GM12864 (cell line): Measurements from ENCODE around the gene TECR.
A peak's percentile ranks its signal among the peaks of the same experiment; 100 is the strongest.

Source experiments
- DNase-seq: peaks from one replicate; pipeline ENCODE4 v3.0.0-alpha.2; 2011; ENCODE audit warnings: low read depth
- H3K4me3 ChIP-seq: 2 replicates; pipeline ENCODE4 v1.5.1; 2011; ENCODE audit warnings: mild to moderate bottlenecking, low read depth, low read length, control low read depth
- TF ChIP-seq, protein P1 (sequence below): IDR thresholded peaks from 2 replicates; pipeline ENCODE4 v1.5.1; 2011; ENCODE audit warnings: low read depth, mild to moderate bottlenecking, moderate library complexity, low read length, control low read depth, inconsistent platforms; ENCODE audit errors: missing control alignments

The TECR gene, protein sequence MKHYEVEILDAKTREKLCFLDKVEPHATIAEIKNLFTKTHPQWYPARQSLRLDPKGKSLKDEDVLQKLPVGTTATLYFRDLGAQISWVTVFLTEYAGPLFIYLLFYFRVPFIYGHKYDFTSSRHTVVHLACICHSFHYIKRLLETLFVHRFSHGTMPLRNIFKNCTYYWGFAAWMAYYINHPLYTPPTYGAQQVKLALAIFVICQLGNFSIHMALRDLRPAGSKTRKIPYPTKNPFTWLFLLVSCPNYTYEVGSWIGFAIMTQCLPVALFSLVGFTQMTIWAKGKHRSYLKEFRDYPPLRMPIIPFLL

DNA sequence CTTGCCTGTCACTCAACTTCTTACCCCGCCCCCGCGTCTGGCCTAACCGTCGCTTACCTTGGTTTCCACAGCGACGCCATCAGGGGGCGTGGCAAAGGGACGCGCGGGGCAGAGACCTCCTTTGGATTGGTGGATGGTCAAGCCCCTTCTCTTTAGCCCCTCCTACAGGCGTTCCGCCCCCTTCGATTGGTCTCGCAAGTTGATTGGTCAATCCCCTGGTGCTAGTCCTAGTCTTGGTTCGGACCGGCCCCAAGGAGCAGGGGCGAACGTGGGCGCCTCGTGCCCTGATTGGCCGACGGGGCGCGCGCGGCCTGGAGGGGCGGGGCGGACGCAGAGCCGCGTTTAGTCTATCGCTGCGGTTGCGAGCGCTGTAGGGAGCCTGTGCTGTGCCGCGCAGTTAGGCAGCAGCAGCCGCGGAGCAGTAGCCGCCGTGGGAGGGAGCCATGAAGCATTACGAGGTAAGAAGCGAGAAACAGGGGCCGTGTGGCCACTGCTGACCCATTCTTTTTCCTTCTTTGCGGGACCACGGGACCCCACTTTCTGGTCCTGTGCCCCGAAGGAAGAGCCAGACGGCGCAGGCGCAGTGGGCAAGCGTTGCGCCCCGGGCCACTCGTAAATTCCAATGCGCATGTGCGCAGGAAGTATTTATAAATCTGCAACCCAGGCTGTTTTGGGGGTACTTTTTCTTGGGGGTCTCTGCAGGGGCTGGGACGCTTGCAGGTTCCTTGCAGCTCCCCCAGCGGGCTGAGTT is at the start of gene TECR:
Gene TECR (plus strand): TSS at position 341 of the 751 bp plus-strand sequence. CDS start 103 bp downstream, at position 444.
- peak; percentile 100 for DNase-seq
- peak within 1 kb of the TSS; percentile 88 for H3K4me3 ChIP-seq
- TF ChIP-seq, protein P1, sequence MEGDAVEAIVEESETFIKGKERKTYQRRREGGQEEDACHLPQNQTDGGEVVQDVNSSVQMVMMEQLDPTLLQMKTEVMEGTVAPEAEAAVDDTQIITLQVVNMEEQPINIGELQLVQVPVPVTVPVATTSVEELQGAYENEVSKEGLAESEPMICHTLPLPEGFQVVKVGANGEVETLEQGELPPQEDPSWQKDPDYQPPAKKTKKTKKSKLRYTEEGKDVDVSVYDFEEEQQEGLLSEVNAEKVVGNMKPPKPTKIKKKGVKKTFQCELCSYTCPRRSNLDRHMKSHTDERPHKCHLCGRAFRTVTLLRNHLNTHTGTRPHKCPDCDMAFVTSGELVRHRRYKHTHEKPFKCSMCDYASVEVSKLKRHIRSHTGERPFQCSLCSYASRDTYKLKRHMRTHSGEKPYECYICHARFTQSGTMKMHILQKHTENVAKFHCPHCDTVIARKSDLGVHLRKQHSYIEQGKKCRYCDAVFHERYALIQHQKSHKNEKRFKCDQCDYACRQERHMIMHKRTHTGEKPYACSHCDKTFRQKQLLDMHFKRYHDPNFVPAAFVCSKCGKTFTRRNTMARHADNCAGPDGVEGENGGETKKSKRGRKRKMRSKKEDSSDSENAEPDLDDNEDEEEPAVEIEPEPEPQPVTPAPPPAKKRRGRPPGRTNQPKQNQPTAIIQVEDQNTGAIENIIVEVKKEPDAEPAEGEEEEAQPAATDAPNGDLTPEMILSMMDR: no peak

DNA sequence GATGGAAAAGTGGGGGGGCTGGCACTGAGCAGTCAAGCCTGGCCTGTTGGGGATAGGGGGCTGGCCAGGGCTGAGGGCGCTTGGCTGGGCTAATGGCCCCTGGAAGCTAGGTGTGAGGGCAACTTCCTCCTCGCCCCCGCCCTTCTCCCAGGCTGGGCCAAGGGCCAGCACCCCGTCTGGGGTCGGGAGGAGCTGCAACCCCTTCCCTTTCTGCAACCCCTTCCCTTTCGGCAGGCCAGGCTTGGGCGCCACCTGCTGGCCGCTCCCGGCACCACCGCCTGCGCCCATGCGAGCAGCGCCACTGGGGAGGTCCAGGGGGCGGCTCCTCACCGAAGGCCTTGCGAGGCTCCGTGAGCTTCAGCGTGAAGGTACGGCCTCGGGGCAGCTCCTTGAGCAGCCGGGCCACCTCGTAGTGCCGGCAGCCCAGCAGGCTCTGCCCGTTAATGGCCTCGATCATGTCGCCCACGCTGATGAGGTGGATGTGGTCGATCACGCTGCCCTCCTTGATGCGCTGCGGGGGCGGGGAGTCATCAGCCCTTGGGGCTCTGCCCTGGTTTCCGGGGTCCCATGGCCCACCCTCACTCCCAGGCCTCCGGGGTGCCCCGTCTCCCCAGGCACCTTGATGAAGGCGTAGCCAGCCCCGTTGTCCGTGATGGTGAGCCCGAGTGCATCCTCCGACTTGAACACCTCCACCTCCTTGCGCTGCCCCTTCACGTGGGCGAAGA is 49.3 kb upstream of the TECR start:
- no peak for DNase-seq
- TF ChIP-seq, protein P1: peak; percentile 96
- H3K4me3 ChIP-seq: peak overlapping the region; percentile 28; the same call in 1 of the 2 replicates

DNA sequence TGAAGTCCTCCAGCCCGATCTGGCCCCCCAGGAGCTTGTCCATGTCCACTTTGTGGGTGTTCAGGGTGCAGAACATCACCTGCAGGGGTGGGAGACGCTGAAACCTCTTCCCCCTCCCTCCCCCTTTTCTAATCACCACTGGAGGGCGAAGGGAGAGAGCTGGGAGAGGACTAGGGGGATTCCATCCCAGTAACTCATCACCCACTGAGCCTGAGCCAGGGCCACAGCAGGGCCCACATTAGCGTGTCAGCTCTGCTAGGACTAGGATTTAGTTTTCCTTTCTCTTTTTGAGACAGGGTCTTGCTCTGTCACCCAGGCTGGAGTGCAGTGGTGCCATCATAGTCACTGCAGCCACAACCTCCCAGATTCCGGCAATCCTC is 48.7 kb upstream of the TECR start:
- H3K4me3 ChIP-seq: no peak overlapping the region
- no peak for DNase-seq
- TF ChIP-seq, protein P1: no peak

DNA sequence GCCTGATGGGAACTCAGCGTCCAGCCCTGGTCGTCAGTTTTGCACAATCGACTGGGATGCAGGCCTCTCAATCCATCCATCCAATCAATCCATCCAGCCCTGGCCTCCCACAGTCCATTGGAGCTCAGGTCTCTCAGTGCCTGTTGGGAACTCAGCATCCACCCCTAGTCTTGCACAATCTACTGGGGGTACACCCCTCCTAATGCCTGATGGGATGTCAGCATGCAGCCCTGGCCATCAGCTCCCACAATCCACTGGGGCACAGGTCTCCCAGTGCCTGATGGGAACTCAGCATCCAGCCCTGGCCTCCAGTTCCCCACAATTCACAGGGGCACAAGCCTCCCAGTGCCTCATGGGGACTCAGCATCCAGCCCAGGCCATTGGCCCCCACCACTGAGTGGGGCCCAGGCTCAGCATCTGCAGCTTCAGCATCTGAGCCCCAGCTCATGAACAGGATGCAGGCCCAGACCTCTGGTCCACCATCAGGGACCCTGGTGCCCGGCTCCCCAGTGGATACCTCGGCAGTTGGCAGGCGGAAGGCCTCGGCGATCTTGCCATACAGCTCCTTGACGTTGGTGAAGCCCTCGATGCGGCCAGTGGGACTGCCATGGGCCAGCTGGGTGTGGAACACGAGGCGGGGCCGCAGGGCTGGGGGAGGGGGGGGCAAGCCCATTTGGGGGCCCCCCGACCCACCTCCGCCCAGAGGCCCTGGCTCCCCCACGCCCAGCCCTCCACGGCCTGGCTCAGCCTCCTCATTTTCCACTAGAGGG is 47.0 kb upstream of the TECR start:
- no peak for DNase-seq
- no peak overlapping the region for H3K4me3 ChIP-seq
- TF ChIP-seq, protein P1: no peak

DNA sequence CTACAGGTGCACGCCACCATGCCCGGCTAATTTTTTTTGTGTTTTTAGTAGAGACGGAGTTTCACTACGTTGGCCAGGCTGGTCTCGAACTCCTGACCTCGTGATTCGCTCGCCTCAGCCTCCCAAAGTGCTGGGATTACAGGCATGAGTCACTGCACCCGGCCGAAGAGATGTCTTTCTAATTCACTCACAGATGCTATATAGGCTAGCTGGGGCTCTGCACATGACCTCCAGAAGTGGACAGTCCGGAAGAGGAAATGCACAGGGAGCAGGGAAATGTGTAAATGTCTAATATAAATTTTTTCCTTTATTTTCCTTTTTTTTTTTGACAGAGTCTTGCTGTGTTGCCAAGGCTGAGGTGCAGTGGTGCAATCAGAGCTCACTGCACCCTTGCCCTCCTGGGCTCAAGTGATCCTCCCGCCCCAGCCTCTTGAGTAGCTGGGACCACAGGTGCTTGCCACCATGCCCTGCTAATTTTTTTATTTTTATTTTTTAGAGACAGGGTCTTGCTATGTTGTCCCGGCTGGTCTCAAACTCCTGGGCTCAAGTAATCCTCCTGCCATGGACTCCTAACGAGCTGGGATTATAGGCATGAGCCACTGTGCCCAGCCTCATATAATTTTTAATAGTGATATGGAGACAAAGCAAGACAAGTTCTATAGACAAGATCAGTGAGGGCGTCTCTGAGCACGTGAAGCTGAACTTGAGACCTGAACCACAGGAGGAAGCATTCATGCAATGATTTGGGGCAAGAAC is 41.8 kb upstream of the TECR start:
- TF ChIP-seq, protein P1: no peak
- H3K4me3 ChIP-seq: no peak overlapping the region
- no peak for DNase-seq
